Right atrium auricular region (tissue), 2 donors: ENCODE data around the gene GPSM1. TPM values are rescaled to one million over a fixed set of nuclear protein-coding genes. Genes with fewer than 3 reads are reported as not detected.

ENCODE experiments used
- DNase-seq: peaks from one replicate; pipeline ENCODE4 v3.0.0-alpha.2; 2019; ENCODE audit warnings: low spot score
- H3K27ac ChIP-seq, 2 donors: fragments of 200-600 bp; sonication (generic); 1 replicate in 1 of 2; 2 replicates in 1 of 2; pipeline ENCODE4 v1.5.1; 2016 to 2019
- H3K27me3 ChIP-seq, 2 donors: fragments of 200-600 bp; sonication (generic); one replicate each; pipeline versions ENCODE4 v1.5.1 to v1.6.0; 2017 to 2019
- H3K36me3 ChIP-seq: fragments of 200-600 bp; sonication (generic); one replicate; pipeline ENCODE4 v1.5.1; 2016
- H3K4me1 ChIP-seq, 2 donors: fragments of 200-600 bp; sonication (generic); one replicate each; pipeline versions ENCODE4 v1.5.1 to v1.6.0; 2017 to 2019
- H3K4me3 ChIP-seq, 2 donors: fragments of 200-600 bp; sonication (generic); 1 replicate in 1 of 2; 2 replicates in 1 of 2; pipeline ENCODE4 v1.5.1; 2017 to 2019; ENCODE audit warnings: mild to moderate bottlenecking in 1 of 2, moderate library complexity in 1 of 2
- H3K9me3 ChIP-seq, 2 donors: fragments of 200-600 bp; sonication (generic); one replicate each; pipeline ENCODE4 v1.5.1; 2019
- total RNA-seq, 2 donors: library from RNA; depleted of rRNA; stranded (reverse); fragments of >200 nt; gene quantifications; one replicate each; pipeline ENCODE4 v1.1.0, GENCODE V29; 2016
- TF ChIP-seq, protein P1 (sequence below), 2 donors: fragments of 200-600 bp; sonication (generic); IDR thresholded peaks; one replicate each; pipeline ENCODE4 v1.5.1; 2019; ENCODE audit warnings: antibody characterized with exemption in 2 of 2

GPSM1 gene
- total RNA-seq, 2 donors from 2014 or later, result 39.4 to 44.5 TPM

DNA sequence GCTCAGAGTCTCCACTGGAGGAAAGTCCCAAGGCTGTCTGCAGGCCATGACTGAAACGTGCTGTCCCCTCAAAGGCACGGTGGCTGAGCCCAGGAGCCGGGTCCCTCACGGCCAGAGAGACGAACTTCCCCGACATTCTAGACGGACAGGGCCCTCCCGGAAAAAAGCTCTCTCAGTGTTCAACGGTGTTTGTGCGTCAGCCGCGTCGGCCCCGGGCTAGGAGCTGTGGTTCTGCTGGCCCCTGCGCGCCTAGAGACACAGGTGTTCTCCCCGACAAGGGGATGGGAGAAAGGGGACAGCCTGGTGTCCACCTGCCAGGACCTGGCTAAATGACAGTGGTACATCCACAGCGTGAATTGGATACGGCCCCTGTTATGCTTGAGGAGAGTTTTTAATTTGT lies 5.8 kb upstream of the GPSM1 start:
- Histone ChIP-seq H3K4me3 (no peak overlapping the region), H3K27me3 (no peaks in the 10 kb centered on the region), H3K36me3 (no peaks in the 10 kb centered on the region), H3K27ac (no peak overlapping the region), H3K4me1 (peaks cover 0 to 23% of the 10 kb centered on the region in 2 donors), H3K9me3 (no peaks in the 10 kb centered on the region)
- DNase-seq, result no peak
- TF ChIP-seq, protein P1, sequence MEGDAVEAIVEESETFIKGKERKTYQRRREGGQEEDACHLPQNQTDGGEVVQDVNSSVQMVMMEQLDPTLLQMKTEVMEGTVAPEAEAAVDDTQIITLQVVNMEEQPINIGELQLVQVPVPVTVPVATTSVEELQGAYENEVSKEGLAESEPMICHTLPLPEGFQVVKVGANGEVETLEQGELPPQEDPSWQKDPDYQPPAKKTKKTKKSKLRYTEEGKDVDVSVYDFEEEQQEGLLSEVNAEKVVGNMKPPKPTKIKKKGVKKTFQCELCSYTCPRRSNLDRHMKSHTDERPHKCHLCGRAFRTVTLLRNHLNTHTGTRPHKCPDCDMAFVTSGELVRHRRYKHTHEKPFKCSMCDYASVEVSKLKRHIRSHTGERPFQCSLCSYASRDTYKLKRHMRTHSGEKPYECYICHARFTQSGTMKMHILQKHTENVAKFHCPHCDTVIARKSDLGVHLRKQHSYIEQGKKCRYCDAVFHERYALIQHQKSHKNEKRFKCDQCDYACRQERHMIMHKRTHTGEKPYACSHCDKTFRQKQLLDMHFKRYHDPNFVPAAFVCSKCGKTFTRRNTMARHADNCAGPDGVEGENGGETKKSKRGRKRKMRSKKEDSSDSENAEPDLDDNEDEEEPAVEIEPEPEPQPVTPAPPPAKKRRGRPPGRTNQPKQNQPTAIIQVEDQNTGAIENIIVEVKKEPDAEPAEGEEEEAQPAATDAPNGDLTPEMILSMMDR (IDR thresholded peaks at IDR 0.05), result no peak

DNA sequence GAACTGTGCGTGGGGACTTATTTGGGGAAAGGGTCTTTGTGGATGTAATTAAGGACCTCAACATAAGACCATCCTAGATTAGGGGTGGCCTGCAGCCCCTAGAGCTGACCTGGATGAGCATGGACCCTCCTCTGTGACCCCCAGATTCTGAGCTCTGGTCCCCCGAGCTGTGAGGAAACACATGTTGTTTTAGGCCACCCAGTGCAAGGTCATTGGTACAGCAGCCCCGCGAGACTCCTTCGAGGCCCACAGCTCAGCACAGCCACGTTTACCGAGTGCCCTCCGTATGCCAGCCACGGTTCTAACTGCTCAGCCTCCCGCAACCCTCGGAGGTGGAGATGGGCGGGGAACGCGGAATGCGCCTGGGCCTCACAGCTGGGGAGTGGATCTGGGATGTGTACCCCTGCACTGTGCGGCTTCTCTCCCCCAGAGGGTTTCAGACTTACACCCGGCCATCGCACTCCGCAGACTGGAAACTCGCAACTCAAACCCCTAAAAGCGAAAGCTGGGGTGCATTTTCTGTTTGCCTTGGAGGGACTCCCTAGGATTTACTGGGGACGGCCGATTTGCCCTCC lies 4.5 kb upstream of the GPSM1 start:
- Histone ChIP-seq H3K27me3 (no peaks in the 10 kb centered on the region), H3K9me3 (no peaks in the 10 kb centered on the region), H3K4me1 (peaks cover 0 to 31% of the 10 kb centered on the region in 2 donors), H3K4me3 (no peak overlapping the region), H3K36me3 (no peaks in the 10 kb centered on the region), H3K27ac (no peak overlapping the region)
- no peak for DNase-seq
- TF ChIP-seq, protein P1 (IDR thresholded peaks at IDR 0.05), result no peak

DNA sequence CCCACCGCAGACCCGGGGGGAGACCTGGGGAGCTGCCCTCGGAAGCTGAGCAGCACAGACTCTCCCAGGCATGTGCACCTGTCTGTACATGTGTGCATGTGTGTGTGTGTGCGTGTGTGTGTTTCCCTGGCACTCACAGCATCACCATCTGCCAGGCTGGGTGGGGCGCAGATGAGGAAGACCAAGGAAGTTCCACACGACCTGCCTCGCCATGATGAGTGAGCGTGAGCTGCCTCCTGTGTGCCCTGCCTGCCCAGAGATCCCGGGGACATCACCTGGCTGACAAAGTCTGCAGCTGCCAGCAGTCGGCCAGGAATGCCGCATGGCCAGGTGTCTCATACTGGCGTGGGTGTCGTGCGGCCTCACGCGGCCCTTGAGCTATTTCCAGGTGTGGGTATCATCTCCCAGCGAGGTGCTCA lies 4.0 kb upstream of the GPSM1 start:
- no peak for DNase-seq
- Histone ChIP-seq H3K9me3 (no peaks in the 10 kb centered on the region), H3K4me1 (peaks cover 0 to 36% of the 10 kb centered on the region in 2 donors), H3K4me3 (no peak overlapping the region), H3K27me3 (no peaks in the 10 kb centered on the region), H3K27ac (no peak overlapping the region), H3K36me3 (no peaks in the 10 kb centered on the region)
- TF ChIP-seq, protein P1 (IDR thresholded peaks at IDR 0.05), result no peak

DNA sequence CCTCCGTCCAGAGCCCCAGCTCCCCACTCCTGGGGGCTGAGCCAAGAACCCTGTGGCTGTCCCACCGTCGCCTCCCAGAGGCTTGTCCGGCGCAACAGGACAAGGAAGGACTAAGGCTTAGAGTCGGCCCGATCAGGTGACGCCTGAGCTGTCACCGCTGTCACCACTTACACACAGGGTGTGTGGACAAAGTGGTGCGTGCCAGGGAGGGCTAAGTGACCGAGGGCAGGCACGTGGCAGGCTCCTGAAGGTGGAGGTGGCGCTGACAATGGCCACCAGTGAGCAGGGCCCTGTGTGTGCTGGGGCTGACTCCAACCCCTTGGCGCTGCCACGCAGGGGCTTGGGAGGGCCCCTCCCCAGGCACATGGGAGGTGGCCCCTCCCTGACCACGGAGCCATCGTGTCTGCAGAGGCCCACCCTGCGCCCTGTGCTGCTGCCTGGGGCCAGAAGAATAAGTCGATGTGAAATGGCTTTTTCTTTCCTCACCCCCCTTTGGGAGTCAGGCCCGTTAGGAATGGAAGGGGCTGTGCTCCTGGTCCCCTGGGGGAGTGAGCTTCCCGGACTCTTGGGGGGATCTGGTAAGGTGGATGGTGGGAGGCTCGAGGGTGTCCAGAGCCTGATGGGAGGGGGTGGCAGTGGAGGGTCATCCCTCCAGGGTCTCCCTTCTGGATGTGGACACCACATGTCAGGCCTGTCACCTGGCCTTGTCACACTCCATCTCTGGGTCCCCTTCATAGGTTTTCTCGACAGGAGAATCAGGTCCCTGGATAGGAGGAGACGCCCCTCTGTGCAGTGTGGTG lies 2.6 kb upstream of the GPSM1 start:
- Histone ChIP-seq H3K27ac (peak overlapping the region; percentile 88 to 97), H3K9me3 (no peaks in the 10 kb centered on the region), H3K4me1 (peaks cover 0 to 49% of the 10 kb centered on the region in 2 donors), H3K36me3 (no peaks in the 10 kb centered on the region), H3K27me3 (no peaks in the 10 kb centered on the region), H3K4me3 (no peak overlapping the region)
- no peak for DNase-seq
- TF ChIP-seq, protein P1 (IDR thresholded peaks at IDR 0.05), result peak in 1 of 2 donors; percentile 32

DNA sequence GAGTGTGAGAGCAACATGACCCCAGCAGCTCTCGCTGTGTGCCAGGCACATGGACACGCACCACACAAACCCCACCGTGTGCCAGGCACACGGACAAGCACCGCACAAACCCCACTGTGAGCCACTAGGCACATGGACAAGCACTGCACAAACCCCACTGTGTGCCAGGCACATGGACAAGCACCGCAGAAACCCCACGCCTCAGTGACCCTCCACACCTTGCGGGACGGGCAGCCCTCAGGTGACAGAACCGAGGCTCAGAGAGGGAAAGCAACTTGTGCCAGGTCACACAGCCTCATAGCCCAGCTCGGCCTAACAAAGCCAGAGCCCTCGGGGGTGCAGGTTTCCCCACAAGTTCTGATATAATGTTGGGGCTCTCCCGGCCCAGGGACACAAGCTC lies 2.0 kb upstream of the GPSM1 start:
- Histone ChIP-seq H3K27ac (peak overlapping the region; percentile 88 to 97), H3K4me3 (no peak overlapping the region), H3K9me3 (no peaks in the 10 kb centered on the region), H3K4me1 (peaks cover 0 to 56% of the 10 kb centered on the region in 2 donors), H3K36me3 (no peaks in the 10 kb centered on the region), H3K27me3 (no peaks in the 10 kb centered on the region)
- DNase-seq, result no peak
- TF ChIP-seq, protein P1 (IDR thresholded peaks at IDR 0.05), result no peak
